HG02884 (cell line): ENCODE data around the gene FILIP1.
"Not testable (repeated sequence)": the region's sequence is repeated elsewhere in the genome, so short reads cannot be mapped to it uniquely, and the experiment has no call there.

ENCODE experiments used
- ATAC-seq: cut with Tn5 transposase; IDR thresholded peaks from one replicate; pipeline ENCODE4 v1.9.1; 2021; ENCODE audit warnings: mild to moderate bottlenecking, moderate library complexity; ENCODE audit not compliant: unreplicated experiment

Gene FILIP1

DNA sequence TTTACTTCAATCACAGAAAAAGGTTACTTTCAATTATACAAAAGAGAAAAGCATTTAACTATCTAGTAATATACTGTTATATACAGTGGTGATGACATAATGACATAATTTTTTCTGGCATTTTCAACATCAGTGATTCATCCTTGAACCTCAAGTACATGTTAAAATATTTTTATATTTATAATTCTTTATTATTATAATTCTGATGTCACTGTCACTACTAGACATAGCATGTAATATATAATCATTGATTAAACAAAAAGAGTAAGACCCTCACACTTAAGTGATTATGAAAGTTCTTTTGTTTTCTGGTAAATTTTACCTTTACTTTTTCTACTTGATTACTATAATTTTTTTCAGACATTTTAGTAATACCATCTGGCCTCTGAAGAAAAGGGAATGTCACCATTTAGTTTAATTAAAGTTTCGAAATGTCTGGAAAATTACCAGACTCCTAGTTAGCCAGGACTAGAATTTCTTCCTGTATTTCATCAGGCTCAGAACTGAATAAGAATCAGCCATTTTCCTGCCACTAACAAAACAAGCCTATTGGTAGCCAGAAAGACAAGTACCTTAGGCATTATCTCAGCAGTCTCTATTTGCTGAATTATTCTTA is 71.5 kb downstream of the FILIP1 start:
- no peak for ATAC-seq

DNA sequence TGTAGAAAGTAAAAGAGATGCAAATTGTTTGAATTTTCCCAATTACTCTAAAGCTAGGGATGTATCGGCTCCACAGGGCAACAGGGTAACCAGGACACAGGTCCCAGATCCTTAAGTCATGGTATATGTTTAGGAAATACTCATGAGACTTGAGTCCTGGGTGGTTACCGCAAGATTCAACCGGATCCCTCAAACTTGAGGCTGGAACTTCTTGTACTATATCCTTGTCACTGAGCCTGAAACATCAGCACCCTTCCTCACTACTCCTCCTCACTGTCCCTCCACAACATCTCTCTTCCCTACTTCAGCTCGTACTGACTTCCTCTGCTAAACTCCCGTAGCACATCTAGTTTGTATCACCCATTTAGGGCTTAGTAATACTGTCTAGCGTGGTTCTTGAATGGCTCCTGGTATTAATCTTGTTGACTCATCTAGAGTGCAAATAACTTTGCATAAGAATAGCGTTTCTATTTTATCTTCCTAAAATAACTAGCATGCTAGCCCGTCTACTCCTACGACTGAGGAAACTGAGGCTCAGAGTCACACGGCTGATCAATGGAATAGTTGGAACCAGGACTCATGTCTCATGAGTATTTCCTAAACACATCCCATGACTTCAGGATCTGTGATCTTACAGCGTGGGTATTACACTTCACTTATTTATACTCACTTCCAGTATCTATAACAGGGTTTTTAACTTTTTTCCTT is 72.1 kb downstream of the FILIP1 start:
- ATAC-seq, result no peak

DNA sequence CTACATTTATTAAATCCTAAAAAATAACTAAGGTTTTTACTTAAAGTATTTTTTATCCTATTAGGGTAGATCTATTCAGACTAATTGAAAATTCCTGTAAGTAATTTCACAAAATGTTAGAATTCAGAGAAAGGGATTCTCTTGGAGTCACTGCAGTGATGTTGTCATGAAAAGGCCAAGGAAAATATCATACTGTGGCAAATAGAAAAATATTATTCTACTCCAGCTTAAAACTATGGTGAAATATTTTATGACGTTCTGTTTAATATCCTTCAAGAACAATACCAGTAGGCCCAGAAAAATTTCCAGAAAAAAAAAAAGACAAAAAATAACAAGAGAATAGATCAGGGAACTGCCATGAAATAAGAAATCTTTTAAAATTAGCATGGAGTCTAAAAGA is 73.6 kb downstream of the FILIP1 start:
- no peak for ATAC-seq

DNA sequence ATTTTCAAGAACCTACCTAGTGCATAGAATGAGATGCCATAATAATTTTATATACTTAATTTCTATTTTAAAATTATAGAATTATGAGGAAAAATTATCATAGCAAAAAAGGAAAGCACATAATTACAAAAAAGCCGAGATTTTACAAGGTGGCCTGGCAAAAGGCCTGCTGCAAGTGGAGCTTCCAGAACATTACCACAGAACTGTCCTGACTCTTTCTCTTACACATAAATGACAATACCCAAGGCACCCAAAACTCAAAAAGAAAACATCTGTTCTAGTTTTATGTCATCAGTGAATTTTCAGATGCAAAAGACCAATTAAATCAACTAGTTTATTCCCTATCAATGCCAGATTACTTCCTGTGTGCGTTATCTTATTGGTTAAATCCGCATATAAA is 74.2 kb downstream of the FILIP1 start:
- no peak for ATAC-seq

DNA sequence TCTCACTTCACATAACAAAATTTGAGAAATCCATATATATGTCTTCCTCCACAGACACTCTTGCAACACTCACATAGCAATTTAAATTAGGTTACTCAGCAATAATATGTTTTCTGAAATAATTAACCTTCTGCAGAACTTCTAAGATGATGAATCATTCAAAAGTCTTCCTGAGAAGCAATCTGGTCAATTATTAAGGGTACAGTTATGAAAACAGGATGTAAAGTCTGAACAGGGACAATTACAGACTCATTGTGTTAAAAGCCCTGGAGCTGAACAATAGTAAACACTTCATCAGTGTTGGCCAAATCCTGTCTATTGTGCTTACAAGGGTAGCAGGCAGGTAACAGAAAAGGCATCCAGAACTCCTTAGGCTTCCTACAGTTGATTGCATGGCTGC is 75.4 kb downstream of the FILIP1 start:
- ATAC-seq, result no peak

DNA sequence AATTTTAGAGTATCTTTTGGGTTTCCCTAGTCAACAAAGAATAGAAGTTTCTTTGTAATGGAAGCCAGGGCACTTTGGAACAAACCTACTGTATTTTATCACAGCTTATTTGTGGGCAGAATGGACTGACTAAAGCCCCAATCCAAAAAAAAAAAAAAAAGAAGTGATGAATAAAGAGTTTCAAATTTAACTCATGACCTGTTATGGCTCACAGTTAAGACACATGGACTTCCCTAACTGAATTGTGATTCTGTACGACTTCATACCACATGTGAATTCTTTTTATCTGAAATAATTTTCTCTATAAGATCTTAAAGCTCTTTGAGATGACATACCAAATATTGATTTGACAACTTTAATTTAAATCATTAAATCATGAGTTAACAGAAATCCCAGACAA is 77.2 kb downstream of the FILIP1 start:
- no peak for ATAC-seq

DNA sequence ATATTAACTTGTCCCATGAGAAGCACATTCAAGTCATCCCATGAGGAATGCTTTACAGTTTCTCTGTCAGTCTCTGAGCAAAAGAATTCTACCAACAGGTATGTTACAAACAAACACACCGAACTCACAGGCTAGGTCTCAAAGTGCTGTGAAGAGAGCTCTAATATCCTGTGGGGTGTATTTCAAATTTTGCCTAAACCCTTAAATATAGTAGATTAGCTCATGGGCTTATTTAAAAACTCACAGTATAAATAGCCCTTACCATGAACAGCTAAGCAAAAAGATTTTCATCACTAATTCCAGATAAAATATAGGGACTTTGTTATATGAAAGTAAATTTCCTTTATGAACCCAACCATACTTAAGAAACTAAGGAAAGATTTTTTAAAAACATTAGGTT is 77.8 kb downstream of the FILIP1 start:
- no peak for ATAC-seq

DNA sequence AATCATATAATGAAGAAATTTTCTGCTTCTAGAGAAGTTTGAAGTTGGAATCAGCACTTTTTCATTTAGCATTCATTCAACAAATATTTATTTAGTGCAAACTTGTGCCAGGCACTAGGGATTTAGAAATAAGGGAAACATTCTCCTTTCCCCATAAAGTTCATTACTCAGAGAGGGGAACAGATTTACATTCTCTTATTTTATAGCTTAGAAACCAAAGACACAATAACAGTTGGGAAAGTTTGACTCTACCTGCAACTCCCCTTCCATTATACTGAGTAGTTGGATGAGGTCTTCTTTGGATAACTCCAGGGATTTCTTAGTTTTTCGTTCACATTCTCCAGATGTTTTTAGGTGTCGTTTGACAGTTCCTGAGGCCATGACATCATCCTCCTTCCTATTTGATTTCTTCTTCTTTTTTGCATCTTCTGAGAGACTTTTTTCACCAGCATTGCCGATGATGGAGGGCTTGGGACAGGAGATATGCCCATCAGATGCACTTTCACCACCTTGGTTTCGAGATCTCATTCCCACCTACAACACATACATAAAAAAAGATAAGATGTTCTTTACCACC is 79.1 kb downstream of the FILIP1 start:
- ATAC-seq, result no peak

DNA sequence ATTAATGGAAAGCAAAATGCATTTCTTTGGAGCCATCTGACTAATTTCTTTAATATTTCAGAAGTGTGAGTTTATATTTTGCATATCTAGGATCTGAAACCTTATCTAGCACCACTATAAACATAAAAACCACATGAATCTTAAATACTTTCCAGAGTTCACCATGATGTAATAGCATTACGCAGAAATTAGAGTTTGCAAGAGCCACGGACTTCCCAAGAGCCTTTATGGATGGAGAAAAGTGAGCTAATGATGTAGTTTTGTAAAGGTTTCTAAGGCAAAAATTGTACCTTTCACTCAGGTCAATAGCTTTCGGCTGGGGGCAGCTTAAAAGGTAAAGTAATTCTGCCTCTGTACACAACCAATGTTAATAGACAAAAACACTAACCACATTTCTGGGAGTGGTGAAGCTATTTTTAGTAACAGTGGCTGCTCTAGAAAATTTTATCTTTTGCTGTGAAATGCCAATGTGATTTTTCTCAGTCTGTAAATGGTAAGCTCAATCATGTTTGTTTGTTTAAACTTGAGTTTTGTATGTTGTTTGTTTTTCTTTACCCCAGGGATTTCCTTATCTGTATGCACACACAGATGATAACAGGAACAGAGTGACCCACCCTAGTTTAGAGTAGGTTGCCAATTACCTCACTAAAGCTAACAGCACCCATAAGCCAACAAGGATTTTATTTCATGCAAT is 80.5 kb downstream of the FILIP1 start:
- no peak for ATAC-seq

DNA sequence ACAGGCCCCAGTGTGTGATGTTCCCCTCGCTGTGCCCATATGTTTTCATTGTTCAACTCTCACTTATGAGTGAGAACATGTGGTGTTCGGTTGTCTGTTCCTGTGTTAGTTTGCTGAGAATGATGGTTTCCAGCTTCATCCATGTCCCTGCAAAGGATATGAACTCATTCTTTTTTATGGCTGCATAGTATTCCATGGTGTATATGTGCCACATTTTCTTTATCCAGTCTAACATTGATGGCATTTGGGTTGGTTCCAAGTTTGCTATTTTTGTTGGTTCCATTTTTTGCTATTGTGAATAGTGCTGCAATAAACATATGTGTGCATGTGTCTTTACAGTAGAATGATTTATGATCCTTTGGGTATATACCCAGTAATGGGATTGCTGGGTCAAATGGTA is 83.0 kb downstream of the FILIP1 start:
- ATAC-seq, result not testable (repeated sequence)

DNA sequence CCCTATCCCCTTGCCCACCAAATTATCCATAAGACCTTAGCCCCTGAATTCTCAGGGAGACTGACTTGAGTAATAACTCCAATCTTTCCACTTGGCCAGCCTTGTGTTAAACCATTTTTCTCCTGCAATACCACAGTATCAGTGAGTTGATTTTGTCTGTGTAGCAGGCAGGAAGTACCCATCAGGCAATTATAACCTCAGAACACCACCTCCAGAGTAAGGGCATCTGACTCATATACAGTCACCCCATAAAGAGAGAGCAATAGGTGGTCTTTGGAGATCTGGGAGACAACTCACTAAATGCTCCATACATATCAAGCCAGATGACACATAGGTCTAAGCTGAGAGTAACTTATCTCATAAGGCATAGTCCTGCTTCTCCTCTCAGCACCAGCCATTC is 83.7 kb downstream of the FILIP1 start:
- no peak for ATAC-seq

DNA sequence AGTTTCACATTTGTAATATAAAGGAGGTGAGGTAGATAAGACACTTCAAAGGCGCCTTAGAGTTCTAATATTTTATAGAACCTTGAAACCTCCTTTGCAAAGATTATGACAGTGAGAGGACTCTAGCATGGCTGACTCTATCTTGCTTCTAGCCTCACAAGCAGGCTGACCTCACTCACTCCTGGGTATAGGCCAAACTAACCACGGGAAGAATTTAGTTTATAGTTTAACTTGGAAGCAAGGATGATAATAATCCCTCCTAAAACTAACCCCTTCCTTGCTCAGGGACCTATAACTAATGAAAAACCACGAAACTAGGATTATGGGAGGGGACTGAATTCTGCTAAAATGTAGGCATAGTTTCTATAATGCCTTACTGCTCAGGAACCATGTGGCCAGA is 84.3 kb downstream of the FILIP1 start:
- no peak for ATAC-seq

DNA sequence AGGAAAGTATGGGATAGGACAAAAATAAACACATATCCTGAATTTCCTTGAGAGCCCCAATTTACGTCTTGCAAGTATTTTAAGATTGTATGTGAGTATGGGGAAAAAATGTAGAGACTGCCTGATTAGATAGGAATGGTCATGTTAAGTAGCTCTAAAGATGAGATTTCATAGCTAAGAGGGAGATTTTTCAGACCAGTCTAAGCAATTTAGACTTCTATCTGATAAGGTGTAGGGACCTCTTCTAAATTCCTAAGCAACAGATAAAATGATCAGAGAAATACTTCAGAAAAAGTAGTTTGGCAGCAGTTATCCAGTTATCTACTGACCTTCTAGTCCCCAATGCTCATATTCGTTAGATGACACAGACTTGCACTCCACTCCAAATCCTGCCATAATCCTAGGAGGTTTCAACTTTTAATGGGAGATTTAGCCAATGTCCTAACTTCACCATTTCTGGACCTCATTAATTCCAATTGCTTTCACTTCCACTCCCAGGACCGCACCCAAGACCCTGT is 90.0 kb downstream of the FILIP1 start:
- ATAC-seq, result no peak

DNA sequence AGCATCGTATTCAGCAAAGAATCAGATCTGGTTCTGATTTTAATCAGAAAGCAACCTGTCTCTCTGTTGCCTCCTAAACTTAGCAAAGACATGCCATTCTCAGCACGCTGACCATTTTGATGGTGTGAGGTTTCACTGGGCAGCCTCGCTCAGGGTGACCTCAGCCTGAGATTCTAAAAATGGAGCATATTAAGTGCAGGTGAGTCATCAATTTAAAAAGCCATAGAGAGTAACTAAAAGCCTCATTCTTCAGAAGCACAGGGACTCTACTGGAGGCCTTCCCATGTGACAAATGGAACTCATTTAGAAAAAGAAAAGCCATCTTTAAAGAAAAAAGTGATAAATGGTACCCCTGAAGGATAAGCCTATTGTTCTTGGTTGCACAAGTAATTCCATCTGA is 91.3 kb downstream of the FILIP1 start:
- ATAC-seq, result no peak

DNA sequence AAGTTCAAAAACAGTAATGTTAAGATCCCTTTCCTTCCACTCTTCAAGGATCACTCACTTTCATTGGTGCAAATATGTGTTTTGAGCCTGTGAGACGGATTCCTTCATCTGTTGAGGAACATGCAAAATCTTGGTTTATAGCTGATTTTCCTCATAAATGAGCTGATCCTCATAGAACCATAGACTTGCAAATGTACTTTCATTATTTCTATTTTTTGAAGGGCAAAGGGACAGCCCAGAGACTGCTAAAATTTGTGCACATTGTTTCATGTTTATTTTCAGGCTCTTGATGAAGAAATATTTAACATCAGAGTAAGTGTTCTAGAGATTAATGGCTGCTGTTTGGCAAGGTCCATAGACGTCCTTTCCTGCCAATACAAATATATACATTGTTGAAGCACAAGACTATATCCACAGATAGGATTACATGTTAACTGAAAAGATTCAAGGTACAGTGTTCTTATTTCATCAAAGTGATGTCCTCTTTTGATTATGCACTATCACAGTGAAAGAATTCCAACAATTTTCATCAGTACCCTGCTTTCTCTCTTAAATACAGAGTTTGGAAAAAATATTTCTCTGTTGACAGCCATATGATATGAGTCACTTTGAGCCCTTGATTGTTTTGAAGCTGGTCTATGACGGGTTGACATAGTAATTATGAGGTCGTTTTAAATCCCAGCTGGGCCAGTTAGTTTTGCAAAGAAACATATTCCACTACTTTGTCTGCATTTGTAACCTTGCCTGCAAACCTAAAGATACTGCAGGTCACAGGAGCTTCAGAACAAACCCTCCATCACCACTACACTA is 95.7 kb downstream of the FILIP1 start:
- no peak for ATAC-seq

DNA sequence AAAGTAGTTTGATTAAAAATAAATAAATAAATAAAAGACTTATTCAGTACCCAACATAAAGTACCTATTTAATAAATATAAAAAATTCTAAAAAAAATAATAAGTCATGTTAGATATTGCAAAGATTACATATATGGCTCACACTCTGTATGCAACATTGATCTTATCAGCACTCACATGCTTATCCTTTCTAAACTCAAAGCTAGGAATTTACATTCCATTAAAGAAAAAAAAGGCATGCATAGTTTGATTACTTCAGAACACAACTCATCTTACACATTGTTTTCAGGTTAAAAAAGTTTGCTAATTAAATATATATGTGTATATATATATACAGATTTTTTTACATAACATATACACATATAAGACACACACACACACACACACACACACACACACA is 96.4 kb downstream of the FILIP1 start:
- no peak for ATAC-seq

DNA sequence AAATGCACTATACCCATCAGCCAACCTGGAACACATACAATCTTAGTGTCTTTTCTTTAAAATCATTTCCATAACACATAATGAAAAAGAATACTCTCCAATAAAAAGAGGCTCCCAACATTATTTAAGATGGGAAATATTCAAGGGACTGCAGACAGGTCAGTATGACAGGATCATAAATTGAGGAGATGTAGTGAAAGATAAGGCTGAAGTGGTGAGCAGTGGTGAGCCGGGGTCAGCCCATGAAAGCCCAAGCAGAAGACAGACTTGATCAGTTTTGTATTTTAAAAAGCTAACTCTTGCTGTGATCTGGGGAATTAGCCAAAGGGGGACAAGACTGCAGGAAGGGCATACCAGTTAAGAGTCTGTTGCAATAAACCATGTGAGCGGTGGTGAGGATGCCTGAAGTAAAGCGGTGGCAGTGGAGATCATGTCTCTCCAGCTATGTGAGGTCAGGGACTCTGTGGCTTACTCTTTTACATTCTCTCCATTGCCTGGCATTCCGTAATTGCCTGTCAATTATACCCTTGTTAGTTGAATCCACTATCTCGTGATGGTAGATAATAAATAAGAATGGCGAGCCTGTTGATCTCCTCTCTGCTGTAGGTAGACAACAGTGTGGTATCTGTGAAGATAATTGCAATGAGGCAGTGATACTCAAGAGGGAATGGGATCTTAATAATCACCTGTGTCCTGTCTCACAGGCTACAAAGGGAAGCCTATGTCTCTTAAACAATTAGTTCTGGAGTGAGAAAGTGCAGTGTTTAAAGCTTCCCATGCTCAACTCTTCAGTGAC is 97.4 kb downstream of the FILIP1 start:
- ATAC-seq, result no peak

DNA sequence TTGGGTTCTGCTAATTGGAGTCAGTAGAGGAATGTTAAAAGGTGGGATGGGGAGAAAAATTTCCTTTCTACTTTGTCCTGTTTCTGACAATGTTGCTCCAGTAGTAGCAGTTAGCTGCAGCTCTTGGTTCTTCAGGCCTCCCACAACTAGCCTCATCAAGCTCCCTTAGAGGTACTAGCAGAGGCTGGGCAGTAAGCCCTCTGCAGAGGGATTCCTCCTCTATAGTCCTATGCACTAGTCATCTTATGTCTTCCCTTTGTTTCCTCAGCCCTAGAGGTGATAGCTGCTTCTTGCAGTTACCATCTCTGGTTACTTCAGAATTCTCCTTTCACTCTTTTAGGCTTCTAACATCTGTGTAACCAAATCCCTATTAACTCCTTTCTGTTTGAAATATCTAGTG is 99.8 kb downstream of the FILIP1 start:
- ATAC-seq, result no peak

DNA sequence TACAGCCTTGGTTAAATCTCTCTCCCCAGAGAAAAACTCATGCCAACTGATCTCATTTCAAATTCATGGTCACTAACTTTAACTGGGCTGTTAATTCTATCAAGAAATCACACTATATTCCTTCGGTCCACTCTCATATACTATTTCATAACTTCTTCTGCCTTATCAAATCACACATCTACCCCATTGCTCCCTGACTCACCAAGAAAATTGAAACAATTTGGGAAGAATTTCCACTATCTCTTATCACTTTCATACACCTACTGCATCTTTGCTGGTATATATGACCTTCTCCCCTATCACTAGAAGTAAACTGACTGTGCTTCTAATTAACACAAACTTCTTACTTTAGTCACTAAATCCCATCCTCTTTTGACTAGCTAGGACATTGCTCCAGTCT is 102.3 kb downstream of the FILIP1 start:
- no peak for ATAC-seq
